Activated CD4-positive, alpha-beta T cell treated with anti-CD3 and anti-CD28 coated beads, Interleukin-2, Interleukin-6, amounts not matched to agents 100 ng/mL and 50 ng/mL, durations not matched to agents 16 hours and 8 hours (primary cell): ENCODE data around the gene SNPH.
A peak's percentile ranks its signal among the peaks of the same experiment; 100 is the strongest.

ENCODE experiments used
- DNase-seq: peaks from one replicate; pipeline ENCODE4 v3.0.0-alpha.2; 2020

Gene SNPH

GRCh38 chr20:1287787-1288569 lies 21.9 kb downstream of the SNPH start:
- DNase-seq, result no peak

- DNase-seq, result no peak
Observed at GRCh38 chr20:1291191-1291741, 25.2 kb downstream of the SNPH start.

- DNase-seq, result no peak
Observed at GRCh38 chr20:1292620-1293019, 26.5 kb downstream of the SNPH start.

GRCh38 chr20:1293641-1294379 lies 27.7 kb downstream of the SNPH start:
- DNase-seq, result no peak

GRCh38 chr20:1294497-1294896 lies 28.4 kb downstream of the SNPH start:
- no peak for DNase-seq

- DNase-seq, result no peak
Observed at GRCh38 chr20:1295276-1295930, 29.3 kb downstream of the SNPH start.

- DNase-seq, result no peak
Observed at GRCh38 chr20:1296117-1296610, 30.1 kb downstream of the SNPH start.

- no peak for DNase-seq
Observed at GRCh38 chr20:1296922-1297321, 30.8 kb downstream of the SNPH start.

GRCh38 chr20:1297486-1297885 lies 31.4 kb downstream of the SNPH start:
- DNase-seq, result no peak

- no peak for DNase-seq
Observed at GRCh38 chr20:1298166-1298565, 32.1 kb downstream of the SNPH start.

- no peak for DNase-seq
Observed at GRCh38 chr20:1298888-1299511, 32.9 kb downstream of the SNPH start.

GRCh38 chr20:1299522-1299921 lies 33.4 kb downstream of the SNPH start:
- DNase-seq, result peak; percentile 47

- no peak for DNase-seq
Observed at GRCh38 chr20:1300083-1300840, 34.2 kb downstream of the SNPH start.

- peak; percentile 78 for DNase-seq
Observed at GRCh38 chr20:1301031-1301529, 35.0 kb downstream of the SNPH start.

GRCh38 chr20:1302685-1303541 lies 36.8 kb downstream of the SNPH start:
- DNase-seq, result peak; percentile 27

- no peak for DNase-seq
Observed at GRCh38 chr20:1304710-1305515, 38.8 kb downstream of the SNPH start.

GRCh38 chr20:1305712-1306111 lies 39.6 kb downstream of the SNPH start:
- no peak for DNase-seq

GRCh38 chr20:1306316-1307135 lies 40.4 kb downstream of the SNPH start:
- DNase-seq, result no peak

GRCh38 chr20:1307171-1307570 lies 41.1 kb downstream of the SNPH start:
- no peak for DNase-seq
